HEK293 (cell line): ENCODE measurements around the gene FUT1.

Experiments
- CTCF ChIA-PET: fragments of 350-600 bp; formaldehyde crosslinking; extraction: SDS; loops from one replicate; lab custom pipeline; 2021; ENCODE audit warnings: antibody characterized with exemption; lab: Yijun Ruan, JAX
- POLR2A ChIA-PET: fragments of 300-600 bp; formaldehyde crosslinking; extraction: SDS; loops from one replicate; lab custom pipeline; 2020; ENCODE audit warnings: antibody characterized with exemption, inconsistent platforms; lab: Yijun Ruan, JAX
- H3K27ac ChIP-seq: fragments of 200-500 bp; sonication (Bioruptor generic); 2 replicates; pipeline ENCODE4 v1.5.1; 2014; ENCODE audit warnings: low read depth, low read length, control low read depth, inconsistent platforms; ENCODE audit errors: extremely low read depth
- H3K36me3 ChIP-seq, 2 experiments: fragments of 200-500 bp in 1 of 2; sonication (Bioruptor generic) in 1 of 2; 1 replicate in 1 of 2; 2 replicates in 1 of 2; pipeline ENCODE4 v1.5.1; 2014 to 2017; ENCODE audit warnings: inconsistent platforms in 2 of 2, low read length in 2 of 2; ENCODE audit not compliant: control insufficient read depth in 2 of 2, insufficient read depth in 1 of 2
- H3K4me1 ChIP-seq: fragments of 200-500 bp; sonication (Bioruptor generic); 2 replicates; pipeline ENCODE4 v1.5.1; 2014; ENCODE audit warnings: mild to moderate bottlenecking, low read length, inconsistent platforms; ENCODE audit not compliant: control insufficient read depth, insufficient read depth
- H3K4me3 ChIP-seq: 2 replicates; pipeline ENCODE4 v1.5.1; 2011; ENCODE audit warnings: low read depth, mild to moderate bottlenecking, control low read depth, low read length, moderate library complexity
- H3K9me3 ChIP-seq: fragments of 200-500 bp; sonication (Bioruptor generic); 2 replicates; pipeline ENCODE4 v1.5.1; 2014; ENCODE audit warnings: low read depth, low read length, inconsistent platforms; ENCODE audit not compliant: control insufficient read depth, insufficient read depth
- ELK4 ChIP-seq: IDR thresholded peaks from 2 replicates; pipeline ENCODE4 v1.6.1; 2011; ENCODE audit warnings: mild to moderate bottlenecking, low read depth, low read length, borderline replicate concordance
- HIC1 ChIP-seq: fragments of 450-650 bp; formaldehyde crosslinking; IDR thresholded peaks from 2 replicates; pipeline ENCODE4 v1.5.1; 2016; ENCODE audit warnings: missing biosample characterization, missing genetic modification characterization
- PRDM4 ChIP-seq: fragments of 450-650 bp; formaldehyde crosslinking; IDR thresholded peaks from 2 replicates; pipeline ENCODE4 v1.5.1; 2017; ENCODE audit warnings: missing biosample characterization, missing genetic modification characterization
- ZNF248 ChIP-seq: fragments of 450-650 bp; formaldehyde crosslinking; IDR thresholded peaks from 2 replicates; pipeline ENCODE4 v1.5.1; 2017; ENCODE audit warnings: missing biosample characterization, missing genetic modification characterization
- ZNF529 ChIP-seq: fragments of 450-650 bp; formaldehyde crosslinking; IDR thresholded peaks from 2 replicates; pipeline ENCODE4 v1.5.1; 2017; ENCODE audit warnings: missing genetic modification characterization, missing biosample characterization; ENCODE audit not compliant: insufficient replicate concordance
- ZSCAN5A ChIP-seq: fragments of 450-650 bp; formaldehyde crosslinking; IDR thresholded peaks from 2 replicates; pipeline ENCODE4 v1.5.1; 2016; ENCODE audit warnings: missing biosample characterization, missing genetic modification characterization
- TF ChIP-seq, protein P1 (sequence below): fragments of 450-650 bp; formaldehyde crosslinking; IDR thresholded peaks from 2 replicates; pipeline ENCODE4 v1.5.1; 2016; ENCODE audit warnings: missing biosample characterization, missing genetic modification characterization
- TF ChIP-seq, protein P2 (sequence below): fragments of 450-650 bp; formaldehyde crosslinking; IDR thresholded peaks from 2 replicates; pipeline ENCODE4 v1.5.1; 2016; ENCODE audit warnings: missing biosample characterization, missing genetic modification characterization, low read depth

FUT1 gene

DNA sequence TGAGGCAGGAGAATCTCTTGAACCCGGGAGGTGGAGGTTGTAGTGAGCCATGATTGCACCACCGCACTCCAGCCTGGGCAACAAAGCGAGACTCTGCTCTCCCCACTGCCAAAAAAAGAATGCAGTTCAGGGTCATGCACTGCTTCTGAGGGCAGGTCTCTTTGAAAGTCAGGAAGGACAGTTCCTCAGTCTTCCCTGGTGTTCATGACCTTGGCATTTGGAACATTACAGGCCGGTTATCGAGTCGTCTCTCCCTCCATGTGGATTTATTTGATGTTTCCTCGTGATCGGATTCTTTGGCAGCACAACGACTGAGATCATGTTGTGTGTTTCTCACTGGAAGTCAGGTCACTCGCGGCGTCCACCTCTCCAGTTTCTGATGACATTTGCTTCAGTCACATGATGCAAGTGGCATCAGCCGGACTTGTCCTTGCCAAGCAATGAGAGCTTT, 20.1 kb upstream of the FUT1 start:
- Histone ChIP-seq H3K9me3 (no peaks in the 10 kb centered on the region), H3K4me3 (no peak overlapping the region), H3K36me3 (no peaks in the 10 kb centered on the region), H3K27ac (no peak overlapping the region), H3K4me1 (0 out of 2 replicates have a peak, but pooled peaks cover 2% of the 10 kb centered on the region)
- ChIA-PET CTCF (interaction anchor here (0.6 to 2.2 kb wide), 4 partner anchors 16 to 221 kb away, joined by 3 to 9 read pairs (median 3); partner anchors contain the start of genes GYS1 and RUVBL2), POLR2A (no interaction called here)
- TF ChIP-seq ZNF248 (tag by site-specific recombination) (no peak), ZNF529 (no peak), ZSCAN5A (tag by site-specific recombination) (no peak), ELK4 (no peak), HIC1 (tag by site-specific recombination) (no peak), PRDM4 (tag by site-specific recombination) (no peak)
- TF ChIP-seq, protein P1, sequence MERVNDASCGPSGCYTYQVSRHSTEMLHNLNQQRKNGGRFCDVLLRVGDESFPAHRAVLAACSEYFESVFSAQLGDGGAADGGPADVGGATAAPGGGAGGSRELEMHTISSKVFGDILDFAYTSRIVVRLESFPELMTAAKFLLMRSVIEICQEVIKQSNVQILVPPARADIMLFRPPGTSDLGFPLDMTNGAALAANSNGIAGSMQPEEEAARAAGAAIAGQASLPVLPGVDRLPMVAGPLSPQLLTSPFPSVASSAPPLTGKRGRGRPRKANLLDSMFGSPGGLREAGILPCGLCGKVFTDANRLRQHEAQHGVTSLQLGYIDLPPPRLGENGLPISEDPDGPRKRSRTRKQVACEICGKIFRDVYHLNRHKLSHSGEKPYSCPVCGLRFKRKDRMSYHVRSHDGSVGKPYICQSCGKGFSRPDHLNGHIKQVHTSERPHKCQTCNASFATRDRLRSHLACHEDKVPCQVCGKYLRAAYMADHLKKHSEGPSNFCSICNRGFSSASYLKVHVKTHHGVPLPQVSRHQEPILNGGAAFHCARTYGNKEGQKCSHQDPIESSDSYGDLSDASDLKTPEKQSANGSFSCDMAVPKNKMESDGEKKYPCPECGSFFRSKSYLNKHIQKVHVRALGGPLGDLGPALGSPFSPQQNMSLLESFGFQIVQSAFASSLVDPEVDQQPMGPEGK (tag by site-specific recombination) = no peak

DNA sequence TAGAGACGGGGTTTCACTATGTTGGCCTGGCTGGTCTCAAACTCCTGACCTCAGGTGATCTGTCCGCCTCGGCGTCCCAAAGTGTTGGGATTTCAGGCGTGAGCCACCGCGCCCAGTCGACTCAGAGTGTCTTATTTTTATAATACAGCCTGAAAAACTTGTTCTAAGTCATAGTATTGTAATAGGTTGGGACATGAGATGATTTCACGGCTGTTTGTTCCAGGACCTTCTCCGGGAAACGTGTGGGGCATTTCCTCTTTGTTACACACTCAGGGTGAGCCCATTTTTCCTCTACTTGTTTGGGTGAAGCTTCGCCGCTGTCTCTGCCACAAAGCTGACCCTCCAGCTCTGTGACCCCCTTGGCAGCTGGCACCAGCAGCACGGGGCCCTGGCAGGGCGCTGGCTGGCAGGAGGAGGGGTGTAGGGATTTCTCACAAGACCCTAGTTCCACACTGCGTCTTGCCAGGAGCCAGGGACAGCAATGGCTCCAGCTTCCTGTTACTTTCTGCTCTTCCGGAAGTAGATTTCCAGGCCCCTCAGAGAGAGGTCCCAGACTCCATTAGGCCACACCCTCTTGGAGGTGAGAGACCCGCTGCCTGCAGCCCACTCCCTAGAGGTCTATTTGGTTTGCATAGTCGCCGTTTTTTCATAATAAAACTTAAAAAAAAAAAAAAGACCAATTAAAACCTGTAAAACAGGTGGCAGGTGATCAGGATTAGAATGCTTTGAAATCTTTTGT, 18.5 kb upstream of the FUT1 start:
- H3K9me3 ChIP-seq = no peaks in the 10 kb centered on the region
- ChIA-PET CTCF (interaction anchor here (1.1 to 1.7 kb wide), 5 partner anchors 9 to 72 kb away, joined by 3 to 10 read pairs (median 6); no protein-coding TSS in a partner anchor), POLR2A (interaction anchor here (0.6 kb wide), 1 partner anchor 118 kb away, joined by 4 read pairs; no protein-coding TSS in a partner anchor)
- TF ChIP-seq, protein P2, sequence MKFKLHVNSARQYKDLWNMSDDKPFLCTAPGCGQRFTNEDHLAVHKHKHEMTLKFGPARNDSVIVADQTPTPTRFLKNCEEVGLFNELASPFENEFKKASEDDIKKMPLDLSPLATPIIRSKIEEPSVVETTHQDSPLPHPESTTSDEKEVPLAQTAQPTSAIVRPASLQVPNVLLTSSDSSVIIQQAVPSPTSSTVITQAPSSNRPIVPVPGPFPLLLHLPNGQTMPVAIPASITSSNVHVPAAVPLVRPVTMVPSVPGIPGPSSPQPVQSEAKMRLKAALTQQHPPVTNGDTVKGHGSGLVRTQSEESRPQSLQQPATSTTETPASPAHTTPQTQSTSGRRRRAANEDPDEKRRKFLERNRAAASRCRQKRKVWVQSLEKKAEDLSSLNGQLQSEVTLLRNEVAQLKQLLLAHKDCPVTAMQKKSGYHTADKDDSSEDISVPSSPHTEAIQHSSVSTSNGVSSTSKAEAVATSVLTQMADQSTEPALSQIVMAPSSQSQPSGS (tag by site-specific recombination) = no peak
- H3K27ac ChIP-seq = no peak overlapping the region
- 0 out of 2 replicates have a peak, but pooled peaks cover 2% of the 10 kb centered on the region for H3K4me1 ChIP-seq
- H3K36me3 ChIP-seq = no peaks in the 10 kb centered on the region
- H3K4me3 ChIP-seq = no peak overlapping the region
